Liver (tissue), 3 donors: ENCODE results near the gene PINLYP.
A peak's percentile ranks its signal among the peaks of the same experiment; 100 is the strongest.

ENCODE experiments used
- ATF3 ChIP-seq: IDR thresholded peaks from 2 replicates; pipeline ENCODE4 v1.6.1; 2016; ENCODE audit warnings: antibody characterized with exemption
- CTCF ChIP-seq: fragments of 150-350 bp; IDR thresholded peaks from 2 replicates; pipeline ENCODE4 v1.5.1; 2017; ENCODE audit warnings: improper control_type of control experiment, low read depth, low read length; ENCODE audit not compliant: missing input control
- EGR1 ChIP-seq, 2 donors: IDR thresholded peaks; 2 replicates each; pipeline ENCODE4 v1.6.1; 2016 to 2018; ENCODE audit warnings: antibody characterized with exemption in 2 of 2, low read depth in 2 of 2
- FOXA1 ChIP-seq: IDR thresholded peaks from 2 replicates; pipeline ENCODE4 v1.6.1; 2016; ENCODE audit warnings: antibody characterized with exemption
- GABPA ChIP-seq, 2 donors: IDR thresholded peaks in 1 of 2; conservative IDR thresholded peaks in 1 of 2; 2 replicates each; pipeline ENCODE4 v1.6.1; 2016; ENCODE audit warnings: antibody characterized with exemption in 2 of 2, mild to moderate bottlenecking in 1 of 2, moderate library complexity in 1 of 2
- JUND ChIP-seq, 2 donors: IDR thresholded peaks; 2 replicates each; pipeline ENCODE4 v1.6.1; 2016; ENCODE audit warnings: antibody characterized with exemption in 2 of 2
- MAX ChIP-seq: IDR thresholded peaks from 2 replicates; pipeline ENCODE4 v1.6.1; 2016; ENCODE audit warnings: antibody characterized with exemption
- RAD21 ChIP-seq, 2 donors: IDR thresholded peaks; 2 replicates each; pipeline ENCODE4 v1.6.1; 2016; ENCODE audit warnings: antibody characterized with exemption in 2 of 2, mild to moderate bottlenecking in 2 of 2
- REST ChIP-seq: IDR thresholded peaks from 2 replicates; pipeline ENCODE4 v1.6.1; 2016; ENCODE audit warnings: antibody characterized with exemption, mild to moderate bottlenecking
- SP1 ChIP-seq: IDR thresholded peaks from 2 replicates; pipeline ENCODE4 v1.6.1; 2018; ENCODE audit warnings: antibody characterized with exemption, mild to moderate bottlenecking
- TAF1 ChIP-seq: conservative IDR thresholded peaks from 2 replicates; pipeline ENCODE4 v1.6.1; 2016; ENCODE audit warnings: antibody characterized with exemption, mild to moderate bottlenecking
- YY1 ChIP-seq: IDR thresholded peaks from 2 replicates; pipeline ENCODE4 v1.6.1; 2016; ENCODE audit warnings: antibody characterized with exemption, mild to moderate bottlenecking
- ZBTB33 ChIP-seq: IDR thresholded peaks from 2 replicates; pipeline ENCODE4 v1.6.1; 2016; ENCODE audit warnings: antibody characterized with exemption
- donor health status: healthy.
- donor health status: healthy.

- TF ChIP-seq REST (peak; percentile 67), CTCF (no peak), MAX (no peak), YY1 (peak; percentile 52), JUND (IDR thresholded peaks at IDR 0.05) (peak in 1 of 2 donors; percentile 50), SP1 (peak; percentile 89), EGR1 (IDR thresholded peaks at IDR 0.05; ENCODE audit: low read depth in 2 of 2) (peak; percentile 55 to 71), GABPA (IDR thresholded peaks at IDR 0.05 in 1 of 2, conservative IDR thresholded peaks at IDR 0.05 in 1 of 2) (no peak), ATF3 (peak; percentile 86), TAF1 (no peak), ZBTB33 (peak; percentile 31), FOXA1 (no peak), RAD21 (IDR thresholded peaks at IDR 0.05) (no peak)
Measured at GRCh38 chr19:43533546-43534304, 41.9 kb upstream of the PINLYP start.
